ENCODE measurements around the gene CMTM4.

DNA sequence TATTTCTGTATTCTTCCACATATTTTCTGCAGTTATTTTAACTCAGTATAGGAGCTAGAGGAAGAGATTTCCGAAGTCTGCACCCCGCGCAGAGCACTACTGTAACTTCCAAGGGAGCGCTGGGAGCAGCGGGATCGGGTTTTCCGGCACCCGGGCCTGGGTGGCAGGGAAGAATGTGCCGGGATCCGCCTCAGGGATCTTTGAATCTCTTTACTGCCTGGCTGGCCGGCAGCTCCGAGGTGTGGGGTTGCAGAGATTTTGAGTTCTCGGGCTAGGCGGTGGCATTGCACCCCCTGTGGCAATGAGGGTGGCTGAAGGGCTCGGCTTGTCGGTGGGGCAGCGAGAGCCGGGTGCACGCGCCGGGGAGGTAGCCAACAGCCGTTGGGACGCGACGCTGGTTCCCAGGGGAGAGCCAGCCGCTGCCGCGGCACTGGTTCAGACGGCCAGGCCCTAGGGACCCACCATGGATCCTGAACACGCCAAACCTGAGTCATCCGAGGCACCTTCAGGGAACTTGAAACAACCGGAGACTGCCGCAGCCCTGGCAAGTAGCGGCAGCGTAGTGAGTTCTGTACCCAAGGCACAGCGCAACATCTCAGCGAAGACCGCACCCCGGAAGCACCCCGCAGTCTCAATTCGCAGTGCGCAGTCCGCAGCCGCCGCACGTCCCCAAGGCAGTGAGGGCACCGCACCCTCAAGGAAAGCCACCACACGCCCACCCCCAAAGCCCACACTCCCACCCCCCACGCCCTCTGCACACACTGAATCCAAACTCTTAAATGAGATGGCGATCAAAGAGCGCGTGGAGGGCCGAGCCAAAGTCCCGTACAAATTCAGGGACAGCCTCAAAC is 130.3 kb downstream of the CMTM4 start, which contains the start of gene CMTM1:
- TF ChIP-seq, protein P1, sequence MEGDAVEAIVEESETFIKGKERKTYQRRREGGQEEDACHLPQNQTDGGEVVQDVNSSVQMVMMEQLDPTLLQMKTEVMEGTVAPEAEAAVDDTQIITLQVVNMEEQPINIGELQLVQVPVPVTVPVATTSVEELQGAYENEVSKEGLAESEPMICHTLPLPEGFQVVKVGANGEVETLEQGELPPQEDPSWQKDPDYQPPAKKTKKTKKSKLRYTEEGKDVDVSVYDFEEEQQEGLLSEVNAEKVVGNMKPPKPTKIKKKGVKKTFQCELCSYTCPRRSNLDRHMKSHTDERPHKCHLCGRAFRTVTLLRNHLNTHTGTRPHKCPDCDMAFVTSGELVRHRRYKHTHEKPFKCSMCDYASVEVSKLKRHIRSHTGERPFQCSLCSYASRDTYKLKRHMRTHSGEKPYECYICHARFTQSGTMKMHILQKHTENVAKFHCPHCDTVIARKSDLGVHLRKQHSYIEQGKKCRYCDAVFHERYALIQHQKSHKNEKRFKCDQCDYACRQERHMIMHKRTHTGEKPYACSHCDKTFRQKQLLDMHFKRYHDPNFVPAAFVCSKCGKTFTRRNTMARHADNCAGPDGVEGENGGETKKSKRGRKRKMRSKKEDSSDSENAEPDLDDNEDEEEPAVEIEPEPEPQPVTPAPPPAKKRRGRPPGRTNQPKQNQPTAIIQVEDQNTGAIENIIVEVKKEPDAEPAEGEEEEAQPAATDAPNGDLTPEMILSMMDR (IDR thresholded peaks at IDR 0.05; ENCODE audit: control extremely low read depth in 1 of 3, insufficient read depth in 1 of 3, low read depth in 1 of 3, low read length in 3 of 3) = no peak
- TF ChIP-seq TAF1 (IDR thresholded peaks at IDR 0.05; ENCODE audit: low read depth, low read length) = no peak

Measured in H1 (cell line).